ENCODE results near the gene RASA3. TPM values are rescaled to one million over a fixed set of nuclear protein-coding genes. Genes with fewer than 3 reads are reported as not detected.

Gene RASA3
- total and polyA plus RNA-seq, 9 of the 15 experiments (the other 6 are each of a cell fraction or from before 2014, with no cell fraction given): 0.72 to 25.3 (median 14.4) TPM

DNA sequence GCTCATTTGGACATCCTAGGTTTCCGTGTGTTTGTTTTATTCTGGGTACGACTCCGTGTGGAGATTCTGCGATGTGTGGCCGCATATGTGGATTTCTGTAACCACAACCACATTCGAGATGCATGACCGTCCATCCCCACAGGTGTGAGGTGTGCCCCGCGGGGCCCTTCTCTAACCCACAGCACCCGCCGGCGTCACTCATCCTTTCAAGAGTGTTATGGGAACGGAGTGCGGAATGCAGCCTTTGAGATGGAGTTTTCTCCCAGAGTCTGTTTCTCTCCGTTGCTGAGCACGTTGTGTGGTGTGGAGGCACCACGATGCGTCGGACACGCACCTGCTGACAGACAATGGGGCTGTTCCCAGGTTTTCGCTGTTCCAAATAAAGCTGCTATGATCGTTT lies 198.5 kb downstream of the RASA3 start:
- no peak overlapping the region for H3K9ac ChIP-seq (ENCODE audit: insufficient read depth in 1 of 2, low read depth in 2 of 2, low read length in 2 of 2)
- no peak overlapping the region for H3K4me3 ChIP-seq
- ChIA-PET CTCF (ENCODE audit: low intra/inter-chr PET ratio) (no interaction called here), POLR2A (no interaction called here)
- H2AFZ ChIP-seq (ENCODE audit: low read depth, low read length): no peak overlapping the region
- ATAC-seq (no peak), FAIRE-seq (no peak), DNase-seq (ENCODE audit: extremely low read depth in 1 of 4, low spot score in 3 of 4) (no peak)
- H3K4me1 ChIP-seq (replicated peaks in 1 of 2; ENCODE audit: control insufficient read depth in 2 of 2, insufficient read depth in 2 of 2, low read length in 2 of 2): peaks cover 0 to 6% of the 10 kb centered on the region in 2 experiments; a peak in 2 of 5 replicates
- WGBS (ENCODE audit: insufficient coverage, low coverage, missing lambda C conversion rate): 2% methylated on average over 15 of the region's 22 CpGs
- no peak overlapping the region for H3K27ac ChIP-seq (ENCODE audit: extremely low read depth, low read depth, low read length)
- H4K20me1 ChIP-seq (replicated peaks; ENCODE audit: control insufficient read depth, insufficient read depth, low read length): no peaks in the 10 kb centered on the region; the same call in 1 of the 2 replicates
- no peaks in the 10 kb centered on the region for H3K9me1 ChIP-seq (ENCODE audit: control insufficient read depth, insufficient read depth, low read length)
- intact Hi-C loops (cut with micrococcal nuclease): no loop called here
- peaks cover 40 to 82% of the 10 kb centered on the region in 2 experiments for H3K27me3 ChIP-seq (ENCODE audit: control insufficient read depth in 2 of 2, insufficient read depth in 2 of 2, low read length in 2 of 2)
- no TSS peak for BruUV-seq (replicated peaks)
- in situ Hi-C loops (cut with MboI): no loop called here
- no peaks in the 10 kb centered on the region for H3K9me3 ChIP-seq (replicated peaks; ENCODE audit: control insufficient read depth, insufficient read depth, low read depth, low read length)
- H3K79me2 ChIP-seq (ENCODE audit: control insufficient read depth, insufficient read depth, low read length): no peaks in the 10 kb centered on the region
- no peak overlapping the region for H3K4me2 ChIP-seq (ENCODE audit: insufficient read depth, low read length)
- H3K36me3 ChIP-seq (ENCODE audit: control insufficient read depth, insufficient read depth, low read length): no peaks in the 10 kb centered on the region
- TF ChIP-seq BRD4 (IDR thresholded peaks at IDR 0.05) (no peak), TAF7 (tag; IDR thresholded peaks at IDR 0.05) (no peak), TCF7L2 (IDR thresholded peaks at IDR 0.05; ENCODE audit: low read depth, low read length) (no peak), CBX8 (IDR thresholded peaks at IDR 0.05; ENCODE audit: borderline replicate concordance, extremely low read depth, low read depth, low read length, poor library complexity, severe bottlenecking) (no peak), NFATC3 (IDR thresholded peaks at IDR 0.05) (no peak), SREBF2 (CRISPR knock-in tag; IDR thresholded peaks at IDR 0.05) (no peak), BCL6 (CRISPR knock-in tag; IDR thresholded peaks at IDR 0.05) (no peak), ZNF239 (CRISPR knock-in tag; IDR thresholded peaks at IDR 0.05) (no peak), NUFIP1 (IDR thresholded peaks at IDR 0.05; ENCODE audit: partially characterized antibody) (no peak), MBD2 (IDR thresholded peaks at IDR 0.05; ENCODE audit: borderline replicate concordance, low read depth) (no peak), BCOR (IDR thresholded peaks at IDR 0.05) (no peak), NCOR1 (IDR thresholded peaks at IDR 0.05) (no peak), JUNB (CRISPR knock-in tag; conservative IDR thresholded peaks at IDR 0.05) (no peak), HLTF (IDR thresholded peaks at IDR 0.05) (no peak)
- TF ChIP-seq, protein P1, sequence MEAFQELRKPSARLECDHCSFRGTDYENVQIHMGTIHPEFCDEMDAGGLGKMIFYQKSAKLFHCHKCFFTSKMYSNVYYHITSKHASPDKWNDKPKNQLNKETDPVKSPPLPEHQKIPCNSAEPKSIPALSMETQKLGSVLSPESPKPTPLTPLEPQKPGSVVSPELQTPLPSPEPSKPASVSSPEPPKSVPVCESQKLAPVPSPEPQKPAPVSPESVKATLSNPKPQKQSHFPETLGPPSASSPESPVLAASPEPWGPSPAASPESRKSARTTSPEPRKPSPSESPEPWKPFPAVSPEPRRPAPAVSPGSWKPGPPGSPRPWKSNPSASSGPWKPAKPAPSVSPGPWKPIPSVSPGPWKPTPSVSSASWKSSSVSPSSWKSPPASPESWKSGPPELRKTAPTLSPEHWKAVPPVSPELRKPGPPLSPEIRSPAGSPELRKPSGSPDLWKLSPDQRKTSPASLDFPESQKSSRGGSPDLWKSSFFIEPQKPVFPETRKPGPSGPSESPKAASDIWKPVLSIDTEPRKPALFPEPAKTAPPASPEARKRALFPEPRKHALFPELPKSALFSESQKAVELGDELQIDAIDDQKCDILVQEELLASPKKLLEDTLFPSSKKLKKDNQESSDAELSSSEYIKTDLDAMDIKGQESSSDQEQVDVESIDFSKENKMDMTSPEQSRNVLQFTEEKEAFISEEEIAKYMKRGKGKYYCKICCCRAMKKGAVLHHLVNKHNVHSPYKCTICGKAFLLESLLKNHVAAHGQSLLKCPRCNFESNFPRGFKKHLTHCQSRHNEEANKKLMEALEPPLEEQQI (IDR thresholded peaks at IDR 0.05): no peak
- TF ChIP-seq, protein P2, sequence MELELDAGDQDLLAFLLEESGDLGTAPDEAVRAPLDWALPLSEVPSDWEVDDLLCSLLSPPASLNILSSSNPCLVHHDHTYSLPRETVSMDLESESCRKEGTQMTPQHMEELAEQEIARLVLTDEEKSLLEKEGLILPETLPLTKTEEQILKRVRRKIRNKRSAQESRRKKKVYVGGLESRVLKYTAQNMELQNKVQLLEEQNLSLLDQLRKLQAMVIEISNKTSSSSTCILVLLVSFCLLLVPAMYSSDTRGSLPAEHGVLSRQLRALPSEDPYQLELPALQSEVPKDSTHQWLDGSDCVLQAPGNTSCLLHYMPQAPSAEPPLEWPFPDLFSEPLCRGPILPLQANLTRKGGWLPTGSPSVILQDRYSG (tag; conservative IDR thresholded peaks at IDR 0.05; ENCODE audit: low read depth): no peak
- TF ChIP-seq, protein P3, sequence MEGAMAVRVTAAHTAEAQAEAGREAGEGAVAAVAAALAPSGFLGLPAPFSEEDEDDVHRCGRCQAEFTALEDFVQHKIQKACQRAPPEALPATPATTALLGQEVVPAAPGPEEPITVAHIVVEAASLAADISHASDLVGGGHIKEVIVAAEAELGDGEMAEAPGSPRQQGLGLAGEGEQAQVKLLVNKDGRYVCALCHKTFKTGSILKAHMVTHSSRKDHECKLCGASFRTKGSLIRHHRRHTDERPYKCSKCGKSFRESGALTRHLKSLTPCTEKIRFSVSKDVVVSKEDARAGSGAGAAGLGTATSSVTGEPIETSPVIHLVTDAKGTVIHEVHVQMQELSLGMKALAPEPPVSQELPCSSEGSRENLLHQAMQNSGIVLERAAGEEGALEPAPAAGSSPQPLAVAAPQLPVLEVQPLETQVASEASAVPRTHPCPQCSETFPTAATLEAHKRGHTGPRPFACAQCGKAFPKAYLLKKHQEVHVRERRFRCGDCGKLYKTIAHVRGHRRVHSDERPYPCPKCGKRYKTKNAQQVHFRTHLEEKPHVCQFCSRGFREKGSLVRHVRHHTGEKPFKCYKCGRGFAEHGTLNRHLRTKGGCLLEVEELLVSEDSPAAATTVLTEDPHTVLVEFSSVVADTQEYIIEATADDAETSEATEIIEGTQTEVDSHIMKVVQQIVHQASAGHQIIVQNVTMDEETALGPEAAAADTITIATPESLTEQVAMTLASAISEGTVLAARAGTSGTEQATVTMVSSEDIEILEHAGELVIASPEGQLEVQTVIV (CRISPR knock-in tag; IDR thresholded peaks at IDR 0.05; ENCODE audit: borderline replicate concordance): no peak
- TF ChIP-seq, protein P4, sequence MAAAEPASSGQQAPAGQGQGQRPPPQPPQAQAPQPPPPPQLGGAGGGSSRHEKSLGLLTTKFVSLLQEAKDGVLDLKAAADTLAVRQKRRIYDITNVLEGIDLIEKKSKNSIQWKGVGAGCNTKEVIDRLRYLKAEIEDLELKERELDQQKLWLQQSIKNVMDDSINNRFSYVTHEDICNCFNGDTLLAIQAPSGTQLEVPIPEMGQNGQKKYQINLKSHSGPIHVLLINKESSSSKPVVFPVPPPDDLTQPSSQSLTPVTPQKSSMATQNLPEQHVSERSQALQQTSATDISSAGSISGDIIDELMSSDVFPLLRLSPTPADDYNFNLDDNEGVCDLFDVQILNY (CRISPR knock-in tag; IDR thresholded peaks at IDR 0.05): no peak

All from K562 (cell line).